Natural killer cell (primary cell): ENCODE results near the gene CUX1. TPM values are rescaled to one million over a fixed set of nuclear protein-coding genes. Genes with fewer than 3 reads are reported as not detected.

Experiments used
- ATAC-seq, 3 donors: fragments of 150-1000 bp in 2 of 3; fragments of 200-7000 bp in 1 of 3; cut with Tn5 transposase; 1 replicate in 1 of 3; 2 replicates in 2 of 3; pipeline ENCODE4 v1.10.0; 2021; ENCODE audit warnings: mild to moderate bottlenecking in 2 of 3, moderate library complexity in 2 of 3
- DNase-seq, 2 donors: peaks; one replicate each; pipeline versions ENCODE4 v3.0.0 to v3.0.0-alpha.2; 2013 to 2021; ENCODE audit warnings: mixed read lengths in 1 of 2
- H3K27ac ChIP-seq: one replicate; pipeline ENCODE4 v1.5.1; 2013; ENCODE audit warnings: mild to moderate bottlenecking, low read length
- H3K27me3 ChIP-seq: one replicate; pipeline ENCODE4 v1.6.1; 2013; ENCODE audit warnings: low read length; ENCODE audit not compliant: control insufficient read depth, insufficient read depth
- H3K36me3 ChIP-seq: one replicate; pipeline ENCODE4 v1.6.1; 2013; ENCODE audit warnings: low read length; ENCODE audit not compliant: control insufficient read depth, insufficient read depth
- H3K4me1 ChIP-seq: one replicate; pipeline ENCODE4 v1.6.1; 2013; ENCODE audit warnings: low read length; ENCODE audit not compliant: control insufficient read depth, insufficient read depth
- H3K4me3 ChIP-seq: one replicate; pipeline ENCODE4 v1.5.1; 2013; ENCODE audit warnings: low read length
- H3K9me3 ChIP-seq: one replicate; pipeline ENCODE4 v1.6.1; 2013; ENCODE audit warnings: low read length; ENCODE audit not compliant: control insufficient read depth, insufficient read depth
- H3K27ac Mint-ChIP-seq, 2 donors: one replicate each; pipeline ENCODE4 v1.8.0; 2022; ENCODE audit warnings: mild to moderate bottlenecking in 2 of 2, mixed read lengths in 2 of 2, moderate library complexity in 1 of 2
- H3K27me3 Mint-ChIP-seq, 2 donors: one replicate each; pipeline ENCODE4 v1.8.0; 2022; ENCODE audit warnings: low read depth in 2 of 2, mixed read lengths in 2 of 2
- H3K36me3 Mint-ChIP-seq: one replicate; pipeline ENCODE4 v1.8.0; 2022; ENCODE audit warnings: mixed read lengths
- H3K4me1 Mint-ChIP-seq, 2 donors: one replicate each; pipeline ENCODE4 v1.8.0; 2022; ENCODE audit warnings: mixed read lengths in 2 of 2
- H3K4me3 Mint-ChIP-seq: one replicate; pipeline ENCODE4 v1.8.0; 2022; ENCODE audit warnings: mild to moderate bottlenecking, moderate library complexity, mixed read lengths
- H3K9me3 Mint-ChIP-seq, 2 donors: one replicate each; pipeline ENCODE4 v1.8.0; 2022; ENCODE audit warnings: mixed read lengths in 2 of 2
- CTCF ChIP-seq: fragments of 200-600 bp; IDR thresholded peaks from one replicate; pipeline ENCODE4 v1.8.0; 2022; ENCODE audit warnings: antibody characterized with exemption
- WGBS: methylation state at CpG from one replicate; pipeline ENCODE4 v1.1.7; 2013; ENCODE audit warnings: missing lambda C conversion rate; ENCODE audit not compliant: insufficient coverage; 5-methylcytosine and 5-hydroxymethylcytosine counted together
- intact Hi-C: fragments of 100-400 bp; cut with micrococcal nuclease; formaldehyde crosslinking; loops from one replicate; pipeline ENCODE4 v1.14.2; 2022
- total RNA-seq, 4 donors: library from RNA; stranded (reverse); fragments of 120-200 nt in 1 of 4; gene quantifications; one replicate each; pipeline versions ENCODE4 v1.2.3 to v1.2.4, GENCODE V29; 2013 to 2022

CUX1 gene
- total RNA-seq, 3 donors from 2014 or later (not counting 1 experiment from before 2014, with no cell fraction given), result 59.8 to 77.4 (median 73.6) TPM

DNA sequence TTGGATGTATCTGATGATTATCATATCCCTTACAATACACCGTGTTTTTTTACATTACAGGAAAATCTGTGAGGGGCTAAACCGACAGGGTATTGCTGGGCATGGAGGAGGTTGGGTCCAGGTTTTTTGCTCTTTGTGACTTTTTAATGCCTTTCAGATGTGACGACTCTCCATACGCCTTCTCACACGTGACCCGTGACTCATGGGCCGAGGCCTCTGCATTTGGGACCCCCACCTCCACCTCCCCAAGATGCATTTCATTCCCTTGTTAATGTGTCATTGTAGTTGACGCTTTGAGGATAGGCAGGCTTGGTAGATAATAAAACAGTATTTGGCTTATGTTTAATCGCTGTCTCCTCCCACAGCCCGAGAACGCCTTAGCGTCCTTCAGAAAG, 95.3 kb downstream of the CUX1 start:
- Mint-ChIP-seq H3K36me3 (no peaks in the 10 kb centered on the region), H3K27ac (no peak overlapping the region), H3K4me1 (peaks cover 18 to 45% of the 10 kb centered on the region in 2 donors), H3K9me3 (no peaks in the 10 kb centered on the region), H3K4me3 (no peak overlapping the region), H3K27me3 (no peaks in the 10 kb centered on the region)
- Histone ChIP-seq H3K27ac (no peak overlapping the region), H3K36me3 (peaks cover 14% of the 10 kb centered on the region), H3K27me3 (no peaks in the 10 kb centered on the region), H3K4me1 (peaks cover 14% of the 10 kb centered on the region), H3K9me3 (no peaks in the 10 kb centered on the region), H3K4me3 (no peak overlapping the region)
- TF ChIP-seq CTCF, result no peak
- WGBS, result 94% methylated on average over 11 of the region's 12 CpGs
- DNase-seq, result no peak
- no peak for ATAC-seq
- intact Hi-C loops, result no loop called here

DNA sequence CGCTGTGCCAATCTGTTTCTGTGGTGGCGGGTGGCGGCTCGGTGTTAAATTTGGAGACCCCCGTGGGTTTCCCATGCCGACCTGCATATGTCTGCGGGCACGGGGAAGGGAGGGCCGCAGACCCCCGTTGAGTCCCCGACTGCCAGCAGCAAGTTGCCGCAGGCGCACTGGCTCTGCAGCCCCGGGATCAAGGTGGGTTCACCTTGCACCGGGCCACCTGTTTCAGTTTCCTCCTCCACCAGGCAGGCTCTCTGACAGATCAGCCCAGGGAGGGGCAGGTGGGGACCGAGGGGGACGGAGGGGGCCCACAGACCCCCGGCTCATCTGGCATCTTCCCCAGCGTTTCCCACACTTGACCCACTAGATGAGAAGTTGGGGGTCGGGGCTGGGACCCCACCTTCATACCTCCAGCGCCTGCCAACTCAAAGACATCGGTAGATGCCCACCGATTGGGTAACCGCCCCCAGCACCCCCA, 95.9 kb downstream of the CUX1 start:
- H3K9me3 ChIP-seq, result no peaks in the 10 kb centered on the region
- H3K4me1 ChIP-seq, result peaks cover 11% of the 10 kb centered on the region
- TF ChIP-seq CTCF, result no peak
- H3K27ac Mint-ChIP-seq, result no peak overlapping the region
- H3K9me3 Mint-ChIP-seq, result no peaks in the 10 kb centered on the region
- intact Hi-C loops, result no loop called here
- no peaks in the 10 kb centered on the region for H3K27me3 ChIP-seq
- H3K4me3 ChIP-seq, result no peak overlapping the region
- H3K27ac ChIP-seq, result no peak overlapping the region
- DNase-seq, result no peak
- H3K4me1 Mint-ChIP-seq, result peaks cover 18 to 40% of the 10 kb centered on the region in 2 donors
- WGBS, result 67% methylated on average over 24 of the region's 24 CpGs
- ATAC-seq, result no peak
- H3K36me3 Mint-ChIP-seq, result no peaks in the 10 kb centered on the region
- H3K27me3 Mint-ChIP-seq, result no peaks in the 10 kb centered on the region
- H3K4me3 Mint-ChIP-seq, result no peak overlapping the region
- H3K36me3 ChIP-seq, result peaks cover 17% of the 10 kb centered on the region

DNA sequence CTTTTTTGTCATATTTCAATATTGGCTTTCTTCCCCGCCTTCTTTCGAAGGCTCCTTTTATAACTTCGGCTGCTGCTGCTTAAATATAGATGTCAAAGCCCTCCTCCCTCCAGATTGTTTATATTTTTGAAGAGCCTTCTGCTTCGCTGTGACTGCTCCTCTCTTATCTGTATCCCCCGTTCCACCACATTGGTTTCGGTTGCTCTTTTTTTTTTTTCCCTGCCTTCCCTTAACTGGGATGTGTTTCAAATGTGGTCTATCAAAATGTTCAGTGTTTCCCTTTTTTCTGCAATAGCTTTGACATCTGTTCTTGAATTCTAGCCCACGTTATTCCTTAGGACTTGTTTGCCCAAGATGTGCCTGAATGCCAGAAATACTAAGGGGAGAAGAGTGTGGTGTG, 96.4 kb downstream of the CUX1 start:
- Histone ChIP-seq H3K9me3 (no peaks in the 10 kb centered on the region), H3K27me3 (no peaks in the 10 kb centered on the region), H3K4me3 (no peak overlapping the region), H3K4me1 (peaks cover 7% of the 10 kb centered on the region), H3K27ac (no peak overlapping the region), H3K36me3 (peaks cover 17% of the 10 kb centered on the region)
- ATAC-seq (no peak), DNase-seq (no peak)
- intact Hi-C loops, result no loop called here
- WGBS, result 39% methylated on average over 5 of the region's 7 CpGs
- Mint-ChIP-seq H3K9me3 (no peaks in the 10 kb centered on the region), H3K4me3 (no peak overlapping the region), H3K27ac (no peak overlapping the region), H3K4me1 (peaks cover 13 to 34% of the 10 kb centered on the region in 2 donors), H3K36me3 (no peaks in the 10 kb centered on the region), H3K27me3 (no peaks in the 10 kb centered on the region)
- TF ChIP-seq CTCF, result no peak

GRCh38 chr7:101915000-101915399, 97.6 kb downstream of the CUX1 start:
- H3K27ac ChIP-seq, result no peak overlapping the region
- H3K4me1 ChIP-seq, result peaks cover 7% of the 10 kb centered on the region
- no peaks in the 10 kb centered on the region for H3K27me3 Mint-ChIP-seq
- no peak overlapping the region for H3K4me3 Mint-ChIP-seq
- DNase-seq (no peak), ATAC-seq (no peak)
- intact Hi-C loops, result no loop called here
- H3K36me3 ChIP-seq, result peaks cover 21% of the 10 kb centered on the region
- H3K9me3 Mint-ChIP-seq, result no peaks in the 10 kb centered on the region
- no peaks in the 10 kb centered on the region for H3K27me3 ChIP-seq
- H3K4me1 Mint-ChIP-seq, result peaks cover 13 to 39% of the 10 kb centered on the region in 2 donors
- TF ChIP-seq CTCF, result no peak
- H3K4me3 ChIP-seq, result no peak overlapping the region
- WGBS, result 96% methylated on average over 15 of the region's 15 CpGs
- H3K36me3 Mint-ChIP-seq, result no peaks in the 10 kb centered on the region
- no peaks in the 10 kb centered on the region for H3K9me3 ChIP-seq
- H3K27ac Mint-ChIP-seq, result no peak overlapping the region
